H1 (cell line): Measurements from ENCODE around the gene BICDL1.

Source experiments
- BACH1 ChIP-seq: IDR thresholded peaks from 2 replicates; pipeline ENCODE4 v1.6.1; 2012; ENCODE audit warnings: low read length, improper control_type of control experiment
- EP300 ChIP-seq, 2 experiments: IDR thresholded peaks; 1 replicate in 1 of 2; 2 replicates in 1 of 2; pipeline ENCODE4 v1.6.1; 2011 to 2012; ENCODE audit warnings: low read depth in 2 of 2, low read length in 2 of 2, mild to moderate bottlenecking in 2 of 2, borderline replicate concordance in 1 of 2, inconsistent platforms in 1 of 2, moderate library complexity in 1 of 2
- JUN ChIP-seq: IDR thresholded peaks from 2 replicates; pipeline ENCODE4 v1.6.1; 2011; ENCODE audit warnings: low read depth, mild to moderate bottlenecking, improper control_type of control experiment, low read length
- RFX5 ChIP-seq: IDR thresholded peaks from 2 replicates; pipeline ENCODE4 v1.6.1; 2011; ENCODE audit warnings: low read depth, low read length, improper control_type of control experiment, borderline replicate concordance
- TEAD4 ChIP-seq: IDR thresholded peaks from 2 replicates; pipeline ENCODE4 v1.6.1; 2012; ENCODE audit warnings: low read depth, low read length, inconsistent platforms, mixed read lengths
- YY1 ChIP-seq: IDR thresholded peaks from 2 replicates; pipeline ENCODE4 v1.6.1; 2011; ENCODE audit warnings: low read depth, mild to moderate bottlenecking, low read length
- TF ChIP-seq, protein P1 (sequence below): fragments of 300-600 bp; sonication (generic); IDR thresholded peaks from 2 replicates; pipeline ENCODE4 v1.7.1; 2012; ENCODE audit warnings: low read length, moderate library complexity, mild to moderate bottlenecking, inconsistent platforms; ENCODE audit not compliant: insufficient replicate concordance

DNA sequence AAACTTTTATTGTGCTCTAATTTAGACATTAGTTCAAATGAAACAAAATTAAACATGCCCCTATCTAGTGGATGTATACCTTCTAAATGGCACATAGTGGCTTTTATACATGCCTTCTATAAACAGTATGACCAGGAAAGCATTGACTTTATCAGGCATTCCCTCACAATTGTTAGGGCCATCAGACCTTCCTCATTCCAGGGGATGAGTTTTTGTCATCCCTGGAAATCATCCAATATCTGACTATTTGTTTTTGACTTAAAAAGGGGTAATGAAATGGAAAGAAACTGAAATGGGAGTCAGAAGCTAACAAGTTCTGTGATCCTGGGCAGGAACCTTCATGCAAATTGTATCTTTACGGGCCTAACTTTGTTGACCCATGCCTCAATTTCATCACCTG is 58.0 kb downstream of the BICDL1 start:
- no peak for TF ChIP-seq JUN
- no peak for TF ChIP-seq YY1
- TF ChIP-seq, protein P1, sequence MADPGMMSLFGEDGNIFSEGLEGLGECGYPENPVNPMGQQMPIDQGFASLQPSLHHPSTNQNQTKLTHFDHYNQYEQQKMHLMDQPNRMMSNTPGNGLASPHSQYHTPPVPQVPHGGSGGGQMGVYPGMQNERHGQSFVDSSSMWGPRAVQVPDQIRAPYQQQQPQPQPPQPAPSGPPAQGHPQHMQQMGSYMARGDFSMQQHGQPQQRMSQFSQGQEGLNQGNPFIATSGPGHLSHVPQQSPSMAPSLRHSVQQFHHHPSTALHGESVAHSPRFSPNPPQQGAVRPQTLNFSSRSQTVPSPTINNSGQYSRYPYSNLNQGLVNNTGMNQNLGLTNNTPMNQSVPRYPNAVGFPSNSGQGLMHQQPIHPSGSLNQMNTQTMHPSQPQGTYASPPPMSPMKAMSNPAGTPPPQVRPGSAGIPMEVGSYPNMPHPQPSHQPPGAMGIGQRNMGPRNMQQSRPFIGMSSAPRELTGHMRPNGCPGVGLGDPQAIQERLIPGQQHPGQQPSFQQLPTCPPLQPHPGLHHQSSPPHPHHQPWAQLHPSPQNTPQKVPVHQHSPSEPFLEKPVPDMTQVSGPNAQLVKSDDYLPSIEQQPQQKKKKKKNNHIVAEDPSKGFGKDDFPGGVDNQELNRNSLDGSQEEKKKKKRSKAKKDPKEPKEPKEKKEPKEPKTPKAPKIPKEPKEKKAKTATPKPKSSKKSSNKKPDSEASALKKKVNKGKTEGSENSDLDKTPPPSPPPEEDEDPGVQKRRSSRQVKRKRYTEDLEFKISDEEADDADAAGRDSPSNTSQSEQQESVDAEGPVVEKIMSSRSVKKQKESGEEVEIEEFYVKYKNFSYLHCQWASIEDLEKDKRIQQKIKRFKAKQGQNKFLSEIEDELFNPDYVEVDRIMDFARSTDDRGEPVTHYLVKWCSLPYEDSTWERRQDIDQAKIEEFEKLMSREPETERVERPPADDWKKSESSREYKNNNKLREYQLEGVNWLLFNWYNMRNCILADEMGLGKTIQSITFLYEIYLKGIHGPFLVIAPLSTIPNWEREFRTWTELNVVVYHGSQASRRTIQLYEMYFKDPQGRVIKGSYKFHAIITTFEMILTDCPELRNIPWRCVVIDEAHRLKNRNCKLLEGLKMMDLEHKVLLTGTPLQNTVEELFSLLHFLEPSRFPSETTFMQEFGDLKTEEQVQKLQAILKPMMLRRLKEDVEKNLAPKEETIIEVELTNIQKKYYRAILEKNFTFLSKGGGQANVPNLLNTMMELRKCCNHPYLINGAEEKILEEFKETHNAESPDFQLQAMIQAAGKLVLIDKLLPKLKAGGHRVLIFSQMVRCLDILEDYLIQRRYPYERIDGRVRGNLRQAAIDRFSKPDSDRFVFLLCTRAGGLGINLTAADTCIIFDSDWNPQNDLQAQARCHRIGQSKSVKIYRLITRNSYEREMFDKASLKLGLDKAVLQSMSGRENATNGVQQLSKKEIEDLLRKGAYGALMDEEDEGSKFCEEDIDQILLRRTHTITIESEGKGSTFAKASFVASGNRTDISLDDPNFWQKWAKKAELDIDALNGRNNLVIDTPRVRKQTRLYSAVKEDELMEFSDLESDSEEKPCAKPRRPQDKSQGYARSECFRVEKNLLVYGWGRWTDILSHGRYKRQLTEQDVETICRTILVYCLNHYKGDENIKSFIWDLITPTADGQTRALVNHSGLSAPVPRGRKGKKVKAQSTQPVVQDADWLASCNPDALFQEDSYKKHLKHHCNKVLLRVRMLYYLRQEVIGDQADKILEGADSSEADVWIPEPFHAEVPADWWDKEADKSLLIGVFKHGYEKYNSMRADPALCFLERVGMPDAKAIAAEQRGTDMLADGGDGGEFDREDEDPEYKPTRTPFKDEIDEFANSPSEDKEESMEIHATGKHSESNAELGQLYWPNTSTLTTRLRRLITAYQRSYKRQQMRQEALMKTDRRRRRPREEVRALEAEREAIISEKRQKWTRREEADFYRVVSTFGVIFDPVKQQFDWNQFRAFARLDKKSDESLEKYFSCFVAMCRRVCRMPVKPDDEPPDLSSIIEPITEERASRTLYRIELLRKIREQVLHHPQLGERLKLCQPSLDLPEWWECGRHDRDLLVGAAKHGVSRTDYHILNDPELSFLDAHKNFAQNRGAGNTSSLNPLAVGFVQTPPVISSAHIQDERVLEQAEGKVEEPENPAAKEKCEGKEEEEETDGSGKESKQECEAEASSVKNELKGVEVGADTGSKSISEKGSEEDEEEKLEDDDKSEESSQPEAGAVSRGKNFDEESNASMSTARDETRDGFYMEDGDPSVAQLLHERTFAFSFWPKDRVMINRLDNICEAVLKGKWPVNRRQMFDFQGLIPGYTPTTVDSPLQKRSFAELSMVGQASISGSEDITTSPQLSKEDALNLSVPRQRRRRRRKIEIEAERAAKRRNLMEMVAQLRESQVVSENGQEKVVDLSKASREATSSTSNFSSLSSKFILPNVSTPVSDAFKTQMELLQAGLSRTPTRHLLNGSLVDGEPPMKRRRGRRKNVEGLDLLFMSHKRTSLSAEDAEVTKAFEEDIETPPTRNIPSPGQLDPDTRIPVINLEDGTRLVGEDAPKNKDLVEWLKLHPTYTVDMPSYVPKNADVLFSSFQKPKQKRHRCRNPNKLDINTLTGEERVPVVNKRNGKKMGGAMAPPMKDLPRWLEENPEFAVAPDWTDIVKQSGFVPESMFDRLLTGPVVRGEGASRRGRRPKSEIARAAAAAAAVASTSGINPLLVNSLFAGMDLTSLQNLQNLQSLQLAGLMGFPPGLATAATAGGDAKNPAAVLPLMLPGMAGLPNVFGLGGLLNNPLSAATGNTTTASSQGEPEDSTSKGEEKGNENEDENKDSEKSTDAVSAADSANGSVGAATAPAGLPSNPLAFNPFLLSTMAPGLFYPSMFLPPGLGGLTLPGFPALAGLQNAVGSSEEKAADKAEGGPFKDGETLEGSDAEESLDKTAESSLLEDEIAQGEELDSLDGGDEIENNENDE: no peak
- TF ChIP-seq BACH1: no peak
- no peak for TF ChIP-seq TEAD4
- no peak for TF ChIP-seq RFX5
- no peak for TF ChIP-seq EP300 (IDR thresholded peaks at IDR 0.05; ENCODE audit: borderline replicate concordance in 1 of 2, low read depth in 2 of 2, low read length in 2 of 2)
